Measurements from ENCODE around the gene CIBAR2.

CIBAR2 gene

GRCh38 chr16:85094176-85094805 is 18.0 kb downstream of the CIBAR2 start:
- no peak overlapping the region for H3K27ac ChIP-seq
- TF ChIP-seq CTCF (IDR thresholded peaks at IDR 0.05) (no peak), ZFX (IDR thresholded peaks at IDR 0.05; ENCODE audit: borderline replicate concordance) (no peak)

GRCh38 chr16:85093705-85094104 is 18.6 kb downstream of the CIBAR2 start:
- H3K27ac ChIP-seq, result no peak overlapping the region
- TF ChIP-seq CTCF (IDR thresholded peaks at IDR 0.05) (0 out of 2 replicates have a peak, but pooled peaks have one; percentile 5), ZFX (IDR thresholded peaks at IDR 0.05; ENCODE audit: borderline replicate concordance) (no peak)

- TF ChIP-seq CTCF (IDR thresholded peaks at IDR 0.05) (no peak), ZFX (IDR thresholded peaks at IDR 0.05; ENCODE audit: borderline replicate concordance) (no peak)
Observed at GRCh38 chr16:85092851-85093250, 19.4 kb downstream of the CIBAR2 start.

GRCh38 chr16:85092309-85092708 is 20.0 kb downstream of the CIBAR2 start:
- H3K27ac ChIP-seq, result no peak overlapping the region
- TF ChIP-seq ZFX (IDR thresholded peaks at IDR 0.05; ENCODE audit: borderline replicate concordance) (no peak), CTCF (IDR thresholded peaks at IDR 0.05) (no peak)

More at GRCh38 chr16:85092851-85093250, 19.4 kb downstream of the CIBAR2 start:
- H3K27ac ChIP-seq, result no peak overlapping the region

- no peak for TF ChIP-seq CTCF (IDR thresholded peaks at IDR 0.05)
- no peak for TF ChIP-seq ZFX (IDR thresholded peaks at IDR 0.05; ENCODE audit: borderline replicate concordance)
Observed at GRCh38 chr16:85091522-85091910, 20.8 kb downstream of the CIBAR2 start.

GRCh38 chr16:85090873-85091521 is 21.3 kb downstream of the CIBAR2 start:
- H3K27ac ChIP-seq, result no peak overlapping the region
- TF ChIP-seq ZFX (IDR thresholded peaks at IDR 0.05; ENCODE audit: borderline replicate concordance) (no peak), CTCF (IDR thresholded peaks at IDR 0.05) (no peak)

More at GRCh38 chr16:85091522-85091910, 20.8 kb downstream of the CIBAR2 start:
- H3K27ac ChIP-seq, result no peak overlapping the region

- TF ChIP-seq CTCF (IDR thresholded peaks at IDR 0.05) (no peak), ZFX (IDR thresholded peaks at IDR 0.05; ENCODE audit: borderline replicate concordance) (no peak)
- H3K27ac ChIP-seq, result no peak overlapping the region
Observed at GRCh38 chr16:85090181-85090580, 22.1 kb downstream of the CIBAR2 start.

Measured in 22Rv1 (cell line).